Measurements from ENCODE around the gene UGT1A9. TPM values are rescaled to one million over a fixed set of nuclear protein-coding genes. Genes with fewer than 3 reads are reported as not detected.

The UGT1A9 gene
- total and polyA plus RNA-seq, 2 experiments from 2014 or later: not detected

GRCh38 chr2:233780771-233781170 lies 109.1 kb downstream of the UGT1A9 start (continued):
- TF ChIP-seq, protein P1, sequence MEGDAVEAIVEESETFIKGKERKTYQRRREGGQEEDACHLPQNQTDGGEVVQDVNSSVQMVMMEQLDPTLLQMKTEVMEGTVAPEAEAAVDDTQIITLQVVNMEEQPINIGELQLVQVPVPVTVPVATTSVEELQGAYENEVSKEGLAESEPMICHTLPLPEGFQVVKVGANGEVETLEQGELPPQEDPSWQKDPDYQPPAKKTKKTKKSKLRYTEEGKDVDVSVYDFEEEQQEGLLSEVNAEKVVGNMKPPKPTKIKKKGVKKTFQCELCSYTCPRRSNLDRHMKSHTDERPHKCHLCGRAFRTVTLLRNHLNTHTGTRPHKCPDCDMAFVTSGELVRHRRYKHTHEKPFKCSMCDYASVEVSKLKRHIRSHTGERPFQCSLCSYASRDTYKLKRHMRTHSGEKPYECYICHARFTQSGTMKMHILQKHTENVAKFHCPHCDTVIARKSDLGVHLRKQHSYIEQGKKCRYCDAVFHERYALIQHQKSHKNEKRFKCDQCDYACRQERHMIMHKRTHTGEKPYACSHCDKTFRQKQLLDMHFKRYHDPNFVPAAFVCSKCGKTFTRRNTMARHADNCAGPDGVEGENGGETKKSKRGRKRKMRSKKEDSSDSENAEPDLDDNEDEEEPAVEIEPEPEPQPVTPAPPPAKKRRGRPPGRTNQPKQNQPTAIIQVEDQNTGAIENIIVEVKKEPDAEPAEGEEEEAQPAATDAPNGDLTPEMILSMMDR (conservative IDR thresholded peaks at IDR 0.05; ENCODE audit: low read depth in 2 of 2): no peak
- TF ChIP-seq ZNF114 (CRISPR knock-in tag; IDR thresholded peaks at IDR 0.05) (no peak), EZH2 (IDR thresholded peaks at IDR 0.05; ENCODE audit: low read depth, unreplicated experiment) (no peak)

DNA sequence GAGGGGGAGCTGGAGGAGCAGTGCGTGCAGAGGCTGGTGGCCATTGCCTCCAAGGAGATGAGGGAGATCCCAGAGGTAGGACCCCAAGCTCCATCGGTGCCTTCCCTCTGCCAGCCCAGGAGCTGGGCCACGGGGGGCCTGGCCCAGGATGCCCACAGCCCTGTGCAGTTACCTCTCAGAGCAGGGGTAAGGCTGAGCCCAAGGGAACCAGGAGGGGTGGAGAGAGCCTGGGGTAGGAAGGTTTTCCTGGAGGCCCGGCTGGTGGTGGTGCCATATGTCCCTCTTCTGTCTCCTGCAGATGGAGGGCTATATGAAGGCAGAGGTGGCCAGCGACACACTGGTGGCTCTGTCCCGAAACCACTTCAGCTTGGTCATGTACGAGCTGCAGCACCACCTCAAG lies 117.9 kb downstream of the UGT1A9 start:
- Histone ChIP-seq H3K36me3 (ENCODE audit: insufficient read depth) (no peaks in the 10 kb centered on the region), H2AFZ (no peak overlapping the region), H3K27me3 (ENCODE audit: insufficient read depth) (no peaks in the 10 kb centered on the region), H4K20me1 (replicated peaks; ENCODE audit: insufficient read depth) (no peaks in the 10 kb centered on the region), H3K4me2 (no peak overlapping the region), H3K4me3 (no peak overlapping the region), H3K79me2 (replicated peaks; ENCODE audit: insufficient read depth) (no peaks in the 10 kb centered on the region), H3K27ac (ENCODE audit: low read depth) (no peak overlapping the region), H3K4me1 (ENCODE audit: insufficient read depth) (no peaks in the 10 kb centered on the region), H3F3A (replicated peaks; ENCODE audit: low read depth) (no peaks in the 10 kb centered on the region), H3K9me2 (ENCODE audit: insufficient read depth) (no peaks in the 10 kb centered on the region)
- Mint-ChIP-seq H3K9me3 (peaks cover 12% of the 10 kb centered on the region; the same call in 2 of the 3 replicates), H3K27me3 (ENCODE audit: insufficient read depth, low read depth, poor library complexity) (peaks cover 11% of the 10 kb centered on the region), H3K27ac (no peak overlapping the region), H3K36me3 (ENCODE audit: low read depth) (no peaks in the 10 kb centered on the region; the same call in 2 of the 3 replicates), H3K4me1 (no peaks in the 10 kb centered on the region; the same call in 2 of the 3 replicates), H3K4me3 (no peak overlapping the region)
- no peak for ATAC-seq
- DNase-seq (ENCODE audit: low spot score): no peak
- TF ChIP-seq, protein P2, sequence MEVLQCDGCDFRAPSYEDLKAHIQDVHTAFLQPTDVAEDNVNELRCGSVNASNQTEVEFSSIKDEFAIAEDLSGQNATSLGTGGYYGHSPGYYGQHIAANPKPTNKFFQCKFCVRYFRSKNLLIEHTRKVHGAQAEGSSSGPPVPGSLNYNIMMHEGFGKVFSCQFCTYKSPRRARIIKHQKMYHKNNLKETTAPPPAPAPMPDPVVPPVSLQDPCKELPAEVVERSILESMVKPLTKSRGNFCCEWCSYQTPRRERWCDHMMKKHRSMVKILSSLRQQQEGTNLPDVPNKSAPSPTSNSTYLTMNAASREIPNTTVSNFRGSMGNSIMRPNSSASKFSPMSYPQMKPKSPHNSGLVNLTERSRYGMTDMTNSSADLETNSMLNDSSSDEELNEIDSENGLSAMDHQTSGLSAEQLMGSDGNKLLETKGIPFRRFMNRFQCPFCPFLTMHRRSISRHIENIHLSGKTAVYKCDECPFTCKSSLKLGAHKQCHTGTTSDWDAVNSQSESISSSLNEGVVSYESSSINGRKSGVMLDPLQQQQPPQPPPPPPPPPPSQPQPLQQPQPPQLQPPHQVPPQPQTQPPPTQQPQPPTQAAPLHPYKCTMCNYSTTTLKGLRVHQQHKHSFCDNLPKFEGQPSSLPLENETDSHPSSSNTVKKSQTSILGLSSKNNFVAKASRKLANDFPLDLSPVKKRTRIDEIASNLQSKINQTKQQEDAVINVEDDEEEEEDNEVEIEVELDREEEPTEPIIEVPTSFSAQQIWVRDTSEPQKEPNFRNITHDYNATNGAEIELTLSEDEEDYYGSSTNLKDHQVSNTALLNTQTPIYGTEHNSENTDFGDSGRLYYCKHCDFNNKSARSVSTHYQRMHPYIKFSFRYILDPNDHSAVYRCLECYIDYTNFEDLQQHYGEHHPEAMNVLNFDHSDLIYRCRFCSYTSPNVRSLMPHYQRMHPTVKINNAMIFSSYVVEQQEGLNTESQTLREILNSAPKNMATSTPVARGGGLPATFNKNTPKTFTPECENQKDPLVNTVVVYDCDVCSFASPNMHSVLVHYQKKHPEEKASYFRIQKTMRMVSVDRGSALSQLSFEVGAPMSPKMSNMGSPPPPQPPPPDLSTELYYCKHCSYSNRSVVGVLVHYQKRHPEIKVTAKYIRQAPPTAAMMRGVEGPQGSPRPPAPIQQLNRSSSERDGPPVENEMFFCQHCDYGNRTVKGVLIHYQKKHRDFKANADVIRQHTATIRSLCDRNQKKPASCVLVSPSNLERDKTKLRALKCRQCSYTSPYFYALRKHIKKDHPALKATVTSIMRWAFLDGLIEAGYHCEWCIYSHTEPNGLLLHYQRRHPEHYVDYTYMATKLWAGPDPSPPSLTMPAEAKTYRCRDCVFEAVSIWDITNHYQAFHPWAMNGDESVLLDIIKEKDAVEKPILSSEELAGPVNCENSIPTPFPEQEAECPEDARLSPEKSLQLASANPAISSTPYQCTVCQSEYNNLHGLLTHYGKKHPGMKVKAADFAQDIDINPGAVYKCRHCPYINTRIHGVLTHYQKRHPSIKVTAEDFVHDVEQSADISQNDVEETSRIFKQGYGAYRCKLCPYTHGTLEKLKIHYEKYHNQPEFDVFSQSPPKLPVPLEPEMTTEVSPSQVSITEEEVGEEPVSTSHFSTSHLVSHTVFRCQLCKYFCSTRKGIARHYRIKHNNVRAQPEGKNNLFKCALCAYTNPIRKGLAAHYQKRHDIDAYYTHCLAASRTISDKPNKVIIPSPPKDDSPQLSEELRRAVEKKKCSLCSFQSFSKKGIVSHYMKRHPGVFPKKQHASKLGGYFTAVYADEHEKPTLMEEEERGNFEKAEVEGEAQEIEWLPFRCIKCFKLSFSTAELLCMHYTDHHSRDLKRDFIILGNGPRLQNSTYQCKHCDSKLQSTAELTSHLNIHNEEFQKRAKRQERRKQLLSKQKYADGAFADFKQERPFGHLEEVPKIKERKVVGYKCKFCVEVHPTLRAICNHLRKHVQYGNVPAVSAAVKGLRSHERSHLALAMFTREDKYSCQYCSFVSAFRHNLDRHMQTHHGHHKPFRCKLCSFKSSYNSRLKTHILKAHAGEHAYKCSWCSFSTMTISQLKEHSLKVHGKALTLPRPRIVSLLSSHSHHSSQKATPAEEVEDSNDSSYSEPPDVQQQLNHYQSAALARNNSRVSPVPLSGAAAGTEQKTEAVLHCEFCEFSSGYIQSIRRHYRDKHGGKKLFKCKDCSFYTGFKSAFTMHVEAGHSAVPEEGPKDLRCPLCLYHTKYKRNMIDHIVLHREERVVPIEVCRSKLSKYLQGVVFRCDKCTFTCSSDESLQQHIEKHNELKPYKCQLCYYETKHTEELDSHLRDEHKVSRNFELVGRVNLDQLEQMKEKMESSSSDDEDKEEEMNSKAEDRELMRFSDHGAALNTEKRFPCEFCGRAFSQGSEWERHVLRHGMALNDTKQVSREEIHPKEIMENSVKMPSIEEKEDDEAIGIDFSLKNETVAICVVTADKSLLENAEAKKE (CRISPR knock-in tag; IDR thresholded peaks at IDR 0.05): no peak
- no peak for TF ChIP-seq JUNB (IDR thresholded peaks at IDR 0.05; ENCODE audit: unreplicated experiment)
- TF ChIP-seq, protein P1 (conservative IDR thresholded peaks at IDR 0.05; ENCODE audit: low read depth in 2 of 2): no peak
- TF ChIP-seq EZH2 (IDR thresholded peaks at IDR 0.05; ENCODE audit: low read depth, unreplicated experiment): no peak
- no peak for TF ChIP-seq NANOG (IDR thresholded peaks at IDR 0.05; ENCODE audit: borderline replicate concordance)
- TF ChIP-seq, protein P3, sequence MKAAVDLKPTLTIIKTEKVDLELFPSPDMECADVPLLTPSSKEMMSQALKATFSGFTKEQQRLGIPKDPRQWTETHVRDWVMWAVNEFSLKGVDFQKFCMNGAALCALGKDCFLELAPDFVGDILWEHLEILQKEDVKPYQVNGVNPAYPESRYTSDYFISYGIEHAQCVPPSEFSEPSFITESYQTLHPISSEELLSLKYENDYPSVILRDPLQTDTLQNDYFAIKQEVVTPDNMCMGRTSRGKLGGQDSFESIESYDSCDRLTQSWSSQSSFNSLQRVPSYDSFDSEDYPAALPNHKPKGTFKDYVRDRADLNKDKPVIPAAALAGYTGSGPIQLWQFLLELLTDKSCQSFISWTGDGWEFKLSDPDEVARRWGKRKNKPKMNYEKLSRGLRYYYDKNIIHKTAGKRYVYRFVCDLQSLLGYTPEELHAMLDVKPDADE (IDR thresholded peaks at IDR 0.05): no peak
- no peak for TF ChIP-seq POLR2AphosphoS5 (IDR thresholded peaks at IDR 0.05; ENCODE audit: low read depth)
- TF ChIP-seq ZNF331 (CRISPR knock-in tag; IDR thresholded peaks at IDR 0.05; ENCODE audit: low read depth): no peak
- no peak for TF ChIP-seq EZH2phosphoT487 (IDR thresholded peaks at IDR 0.05; ENCODE audit: unreplicated experiment)
- no peak for TF ChIP-seq CREB1 (CRISPR knock-in tag; IDR thresholded peaks at IDR 0.05; ENCODE audit: low read depth)
- no peak for TF ChIP-seq ZNF114 (CRISPR knock-in tag; IDR thresholded peaks at IDR 0.05)
- TF ChIP-seq STAT1 (IDR thresholded peaks at IDR 0.05; ENCODE audit: unreplicated experiment): no peak

All from GM23338 (cell line).